Cardiac fibroblast (primary cell): ENCODE results near the gene COL20A1.
"Not testable (repeated sequence)": the region's sequence is repeated elsewhere in the genome, so short reads cannot be mapped to it uniquely, and the experiment has no call there.

Source experiments
- DNase-seq, 2 donors: peaks; one replicate each; pipeline versions ENCODE4 v3.0.0 to v3.0.0-alpha.2; 2010; ENCODE audit warnings: low read depth in 2 of 2
- H3K4me3 ChIP-seq, 2 donors: replicated peaks in 1 of 2; 1 replicate in 1 of 2; 2 replicates in 1 of 2; pipeline ENCODE4 v1.5.1; 2011; ENCODE audit warnings: low read depth in 2 of 2, low read length in 2 of 2, mild to moderate bottlenecking in 2 of 2, moderate library complexity in 1 of 2
- CTCF ChIP-seq: IDR thresholded peaks from one replicate; pipeline ENCODE4 v1.5.1; 2011; ENCODE audit warnings: low read depth, mild to moderate bottlenecking, low read length, inconsistent platforms

The COL20A1 gene

GRCh38 chr20:63298731-63299312, 5.8 kb downstream of the COL20A1 start:
- no peak for TF ChIP-seq CTCF
- DNase-seq, result no peak
- H3K4me3 ChIP-seq, result no peak overlapping the region

- TF ChIP-seq CTCF, result no peak
- no peak overlapping the region for H3K4me3 ChIP-seq
- no peak for DNase-seq
Measured at GRCh38 chr20:63301671-63302070, 8.7 kb downstream of the COL20A1 start.

- no peak overlapping the region for H3K4me3 ChIP-seq
- no peak for DNase-seq
- TF ChIP-seq CTCF, result no peak
Measured at GRCh38 chr20:63303095-63303666, 10.2 kb downstream of the COL20A1 start.

- TF ChIP-seq CTCF, result no peak
- DNase-seq, result no peak
- no peak overlapping the region for H3K4me3 ChIP-seq
Measured at GRCh38 chr20:63305393-63305792, 12.4 kb downstream of the COL20A1 start.

GRCh38 chr20:63305933-63306672, 13.1 kb downstream of the COL20A1 start:
- not testable (repeated sequence) for DNase-seq, H3K4me3 ChIP-seq

- no peak overlapping the region for H3K4me3 ChIP-seq
- no peak for DNase-seq
- no peak for TF ChIP-seq CTCF
Measured at GRCh38 chr20:63306673-63307537, 13.9 kb downstream of the COL20A1 start.
